ENCODE measurements around the gene RFESD. TPM values are rescaled to one million over a fixed set of nuclear protein-coding genes. Genes with fewer than 3 reads are reported as not detected.

Gene RFESD
- total RNA-seq, 4 donors from 2014 or later: 0.89 to 2.6 (median 1.8) TPM

GRCh38 chr5:95647886-95648860 lies 1.6 kb downstream of the RFESD start:
- no peak for ATAC-seq
- no peak overlapping the region for H3K4me3 ChIP-seq
- peaks cover 6 to 23% (median 10%) of the 10 kb centered on the region in 3 donors for H3K4me1 ChIP-seq
- TF ChIP-seq CTCF (IDR thresholded peaks at IDR 0.05) (no peak), POLR2AphosphoS5 (IDR thresholded peaks at IDR 0.05) (no peak), EP300 (IDR thresholded peaks at IDR 0.05) (no peak), POLR2A (IDR thresholded peaks at IDR 0.05) (no peak)
- WGBS, 2 donors (ENCODE audit: low coverage in 1 of 2): 80 to 94% methylated on average over 12 of the region's 12 CpGs
- H3K27me3 ChIP-seq: no peaks in the 10 kb centered on the region
- H3K36me3 ChIP-seq: peaks cover 0 to 7% of the 10 kb centered on the region in 2 donors
- H3K27ac ChIP-seq: peak overlapping the region; percentile 80 to 94 (median 89)
- no peaks in the 10 kb centered on the region for H3K9me3 ChIP-seq

- TF ChIP-seq POLR2A (IDR thresholded peaks at IDR 0.05) (no peak), CTCF (IDR thresholded peaks at IDR 0.05) (peak in 2 of 4 experiments; percentile 6 to 8), POLR2AphosphoS5 (IDR thresholded peaks at IDR 0.05) (no peak), EP300 (IDR thresholded peaks at IDR 0.05) (no peak)
- Histone ChIP-seq H3K27me3 (no peaks in the 10 kb centered on the region), H3K4me3 (no peak overlapping the region), H3K4me1 (peaks cover 6 to 19% (median 10%) of the 10 kb centered on the region in 3 donors), H3K9me3 (no peaks in the 10 kb centered on the region), H3K36me3 (peaks cover 0 to 10% of the 10 kb centered on the region in 2 donors), H3K27ac (no peak overlapping the region)
- no peak for ATAC-seq
Measured at GRCh38 chr5:95649274-95649673, 2.7 kb downstream of the RFESD start.

GRCh38 chr5:95649842-95650620 lies 3.5 kb downstream of the RFESD start:
- Histone ChIP-seq H3K36me3 (peaks cover 0 to 10% of the 10 kb centered on the region in 2 donors), H3K27me3 (no peaks in the 10 kb centered on the region), H3K9me3 (no peaks in the 10 kb centered on the region), H3K4me1 (peaks cover 6 to 15% (median 10%) of the 10 kb centered on the region in 3 donors), H3K4me3 (no peak overlapping the region), H3K27ac (no peak overlapping the region)
- no peak for ATAC-seq
- no peak for TF ChIP-seq POLR2A (IDR thresholded peaks at IDR 0.05)

- Histone ChIP-seq H3K27me3 (no peaks in the 10 kb centered on the region), H3K27ac (no peak overlapping the region), H3K4me1 (peaks cover under 1 to 2% (median 2%) of the 10 kb centered on the region in 3 donors), H3K4me3 (no peak overlapping the region), H3K9me3 (no peaks in the 10 kb centered on the region), H3K36me3 (peaks cover 0 to 16% of the 10 kb centered on the region in 2 donors)
- no peak for TF ChIP-seq CTCF (IDR thresholded peaks at IDR 0.05)
- TF ChIP-seq POLR2A (IDR thresholded peaks at IDR 0.05): no peak
- no peak for TF ChIP-seq POLR2AphosphoS5 (IDR thresholded peaks at IDR 0.05)
- no peak for TF ChIP-seq EP300 (IDR thresholded peaks at IDR 0.05)
- 78 to 86% methylated on average over 1 of the region's 1 CpG for WGBS, 2 donors (ENCODE audit: low coverage in 1 of 2)
- ATAC-seq: no peak
Measured at GRCh38 chr5:95652849-95653248, 6.3 kb downstream of the RFESD start.

- H3K4me3 ChIP-seq: no peak overlapping the region
- H3K27me3 ChIP-seq: no peaks in the 10 kb centered on the region
- H3K4me1 ChIP-seq: no peaks in the 10 kb centered on the region
- no peak overlapping the region for H3K27ac ChIP-seq
- H3K36me3 ChIP-seq: peaks cover 0 to 16% of the 10 kb centered on the region in 2 donors
- TF ChIP-seq CTCF (IDR thresholded peaks at IDR 0.05): no peak
- no peak for TF ChIP-seq POLR2A (IDR thresholded peaks at IDR 0.05)
- no peak for TF ChIP-seq POLR2AphosphoS5 (IDR thresholded peaks at IDR 0.05)
- no peak for TF ChIP-seq EP300 (IDR thresholded peaks at IDR 0.05)
- 91 to 95% methylated on average over 3 of the region's 3 CpGs for WGBS, 2 donors (ENCODE audit: low coverage in 1 of 2)
- H3K9me3 ChIP-seq: no peaks in the 10 kb centered on the region
- ATAC-seq: no peak
Measured at GRCh38 chr5:95654196-95654595, 7.6 kb downstream of the RFESD start.
